Omental fat pad (tissue), 4 donors: ENCODE data around the gene ARHGEF18. TPM values are rescaled to one million over a fixed set of nuclear protein-coding genes. Genes with fewer than 3 reads are reported as not detected.
"Not testable (repeated sequence)": the region's sequence is repeated elsewhere in the genome, so short reads cannot be mapped to it uniquely, and the experiment has no call there.

Experiments used
- ATAC-seq: fragments of 150-250 bp; one replicate; pipeline ENCODE4 v1.9.1; 2016; ENCODE audit warnings: mild to moderate bottlenecking, moderate library complexity; ENCODE audit not compliant: low FRiP score
- DNase-seq: peaks from one replicate; pipeline ENCODE4 v3.0.0-alpha.2; 2019; ENCODE audit warnings: low spot score
- total RNA-seq, 4 donors: library from RNA; depleted of rRNA; stranded (reverse); fragments of >200 nt; gene quantifications; one replicate each; pipeline ENCODE4 v1.1.0, GENCODE V29; 2016
- TF ChIP-seq, protein P1 (sequence below), 3 donors: fragments of 450-650 bp; IDR thresholded peaks; one replicate each; pipeline ENCODE4 v1.5.1; 2016 to 2017; ENCODE audit warnings: antibody characterized with exemption in 3 of 3, mild to moderate bottlenecking in 3 of 3, moderate library complexity in 2 of 3

The ARHGEF18 gene
- total RNA-seq, result 10 to 100 TPM; 13.6 to 24.1 (median 19.4) TPM

DNA sequence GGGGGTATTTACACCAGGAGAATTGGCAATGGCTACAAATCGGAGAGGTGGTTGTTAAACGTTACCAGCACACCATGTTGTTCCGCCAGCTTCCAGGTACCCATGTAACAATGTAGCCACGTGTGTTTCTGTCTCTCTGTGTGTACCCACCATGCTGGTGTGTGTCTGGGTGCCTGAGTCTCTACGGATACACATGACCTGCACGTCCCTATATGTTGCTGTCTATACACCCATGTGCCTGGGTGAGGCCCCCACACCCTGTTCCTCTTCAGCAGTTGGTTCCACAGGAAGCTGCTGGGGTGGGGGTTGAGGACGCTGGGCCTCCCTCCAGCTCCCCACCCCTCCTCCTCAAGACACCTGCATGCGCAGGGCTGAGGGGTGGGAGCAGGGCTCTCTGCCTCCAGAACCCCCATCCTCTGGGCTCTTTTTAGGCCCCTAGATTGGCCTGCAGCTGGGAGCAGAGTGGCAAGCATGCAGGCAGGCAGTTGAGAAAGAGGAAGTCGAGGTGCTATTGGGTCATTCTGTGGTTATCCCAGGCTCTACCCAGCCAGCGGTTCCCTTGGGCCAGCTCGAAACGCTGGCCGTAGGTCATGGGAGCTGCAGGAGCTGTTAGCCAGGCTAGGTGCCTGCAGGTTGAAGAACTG lies at the start of gene ARHGEF18:
Gene ARHGEF18 (plus strand): TSS at position 351 of the 644 bp plus-strand sequence. CDS start 13,954 bp downstream, outside the sequence.
- ATAC-seq, result no peak
- TF ChIP-seq, protein P1, sequence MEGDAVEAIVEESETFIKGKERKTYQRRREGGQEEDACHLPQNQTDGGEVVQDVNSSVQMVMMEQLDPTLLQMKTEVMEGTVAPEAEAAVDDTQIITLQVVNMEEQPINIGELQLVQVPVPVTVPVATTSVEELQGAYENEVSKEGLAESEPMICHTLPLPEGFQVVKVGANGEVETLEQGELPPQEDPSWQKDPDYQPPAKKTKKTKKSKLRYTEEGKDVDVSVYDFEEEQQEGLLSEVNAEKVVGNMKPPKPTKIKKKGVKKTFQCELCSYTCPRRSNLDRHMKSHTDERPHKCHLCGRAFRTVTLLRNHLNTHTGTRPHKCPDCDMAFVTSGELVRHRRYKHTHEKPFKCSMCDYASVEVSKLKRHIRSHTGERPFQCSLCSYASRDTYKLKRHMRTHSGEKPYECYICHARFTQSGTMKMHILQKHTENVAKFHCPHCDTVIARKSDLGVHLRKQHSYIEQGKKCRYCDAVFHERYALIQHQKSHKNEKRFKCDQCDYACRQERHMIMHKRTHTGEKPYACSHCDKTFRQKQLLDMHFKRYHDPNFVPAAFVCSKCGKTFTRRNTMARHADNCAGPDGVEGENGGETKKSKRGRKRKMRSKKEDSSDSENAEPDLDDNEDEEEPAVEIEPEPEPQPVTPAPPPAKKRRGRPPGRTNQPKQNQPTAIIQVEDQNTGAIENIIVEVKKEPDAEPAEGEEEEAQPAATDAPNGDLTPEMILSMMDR (IDR thresholded peaks at IDR 0.05), result no peak
- DNase-seq, result no peak

DNA sequence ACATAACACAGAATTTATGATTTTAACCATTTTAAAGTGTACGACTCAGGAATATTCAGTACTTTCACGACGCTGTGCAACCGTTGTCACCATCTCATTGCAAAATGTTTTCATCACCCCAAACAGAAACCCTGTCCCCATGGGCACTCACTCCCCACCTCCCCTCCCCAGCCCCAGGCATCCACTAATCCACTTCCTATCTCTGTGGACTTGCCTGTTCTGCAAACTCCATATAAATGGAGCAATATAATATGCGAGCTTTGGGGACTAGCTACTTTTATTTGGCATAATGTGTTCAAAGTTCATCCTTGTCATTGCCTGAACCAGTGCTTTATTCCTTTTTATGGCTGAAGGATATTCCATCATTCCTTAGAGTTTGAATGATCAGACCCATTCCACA lies 47.2 kb upstream of the ARHGEF18 start:
- DNase-seq, result no peak
- TF ChIP-seq, protein P1 (IDR thresholded peaks at IDR 0.05), result no peak
- no peak for ATAC-seq

DNA sequence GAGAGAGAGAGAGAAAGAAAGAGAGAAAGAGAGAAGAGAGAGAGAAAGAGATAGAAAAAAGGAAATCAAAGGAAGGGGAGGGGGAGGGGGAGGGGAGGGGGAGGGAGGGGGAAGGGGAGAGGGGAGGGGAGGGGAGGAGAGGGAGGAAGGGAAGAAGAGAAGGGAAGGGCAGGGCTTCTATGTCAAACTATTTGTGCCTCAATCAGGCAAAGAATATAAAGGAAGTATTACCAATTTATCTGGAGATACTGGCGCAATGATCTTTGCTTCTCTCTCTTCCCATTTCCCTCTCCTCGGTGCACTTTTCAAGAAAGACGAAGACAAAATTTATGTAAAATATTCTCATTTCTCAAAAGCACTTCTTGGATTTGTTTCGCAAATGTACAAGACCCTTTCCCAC lies 45.3 kb upstream of the ARHGEF18 start:
- TF ChIP-seq, protein P1 (IDR thresholded peaks at IDR 0.05), result no peak
- ATAC-seq (no peak), DNase-seq (no peak)

DNA sequence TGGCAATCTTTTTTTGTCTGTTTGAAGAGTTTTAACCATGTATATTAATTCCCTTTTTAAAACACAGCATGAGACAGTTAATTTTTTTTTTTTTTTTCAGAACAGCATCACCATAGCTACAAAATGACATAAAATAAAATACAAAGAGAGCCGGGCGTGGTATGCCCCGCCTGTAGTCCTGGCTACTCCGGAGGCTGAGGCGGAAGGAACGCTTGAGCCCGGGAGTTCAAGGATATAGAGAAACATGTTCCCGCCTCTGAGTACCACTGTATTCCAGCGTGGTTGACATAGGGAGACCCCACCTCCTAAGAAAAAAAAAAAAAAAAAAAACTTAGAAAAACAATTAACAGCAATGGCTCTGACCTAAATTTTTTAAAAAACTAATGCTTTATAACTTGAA lies 44.5 kb upstream of the ARHGEF18 start:
- DNase-seq (no peak), ATAC-seq (no peak)

DNA sequence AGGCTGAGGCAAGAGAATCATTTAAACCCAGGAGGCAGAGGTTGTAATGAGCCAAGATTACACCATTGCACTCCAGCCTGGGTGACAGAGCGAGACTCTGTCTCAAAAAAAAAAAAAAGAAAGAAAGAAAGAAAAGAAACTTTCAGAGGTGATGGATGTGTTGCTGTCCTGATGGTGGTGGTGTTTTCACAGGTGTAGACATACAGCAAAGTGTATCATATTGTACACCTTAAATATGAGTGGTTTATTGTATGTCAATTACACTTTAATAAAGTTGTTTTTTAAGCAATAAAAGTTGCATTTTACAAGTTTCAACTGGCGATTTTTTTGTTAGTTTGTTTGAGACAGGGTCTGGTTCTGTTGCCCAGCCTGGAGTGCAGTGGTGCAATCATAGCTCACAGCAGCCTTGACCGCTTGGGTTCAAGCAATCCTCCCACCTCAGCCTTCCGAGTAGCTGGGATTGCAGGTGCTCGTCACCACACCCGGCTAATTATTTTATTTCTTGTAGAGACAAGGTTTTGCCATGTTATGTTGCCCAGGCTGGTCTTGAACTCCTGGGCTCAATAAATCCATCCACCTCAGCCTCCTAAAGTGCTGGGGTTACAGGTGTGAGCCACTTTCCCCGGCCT lies 41.0 kb upstream of the ARHGEF18 start:
- TF ChIP-seq, protein P1 (IDR thresholded peaks at IDR 0.05), result no peak
- ATAC-seq (no peak), DNase-seq (no peak)

More for the DNA sequence above, 44.5 kb upstream of the ARHGEF18 start:
- TF ChIP-seq, protein P1 (IDR thresholded peaks at IDR 0.05), result no peak

DNA sequence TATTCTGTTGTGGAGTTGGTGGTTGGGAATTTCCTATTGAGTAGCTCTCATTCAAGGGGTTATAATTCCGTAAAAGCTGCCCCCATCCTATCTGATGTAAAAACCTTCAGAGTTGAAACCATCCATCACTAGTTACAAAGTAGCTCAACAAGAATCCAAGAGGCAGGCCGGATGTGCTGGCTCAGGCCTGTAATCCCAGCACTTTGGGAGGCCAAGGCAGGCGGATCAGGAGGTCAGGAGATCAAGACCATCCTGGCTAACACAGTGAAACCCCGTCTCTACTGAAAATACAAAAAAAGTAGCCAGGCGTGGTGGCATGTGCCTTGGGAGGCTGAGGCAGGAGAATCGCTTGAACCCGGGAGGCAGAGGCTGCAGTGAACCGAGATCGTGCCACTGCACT lies 40.4 kb upstream of the ARHGEF18 start:
- not testable (repeated sequence) for ATAC-seq, DNase-seq

DNA sequence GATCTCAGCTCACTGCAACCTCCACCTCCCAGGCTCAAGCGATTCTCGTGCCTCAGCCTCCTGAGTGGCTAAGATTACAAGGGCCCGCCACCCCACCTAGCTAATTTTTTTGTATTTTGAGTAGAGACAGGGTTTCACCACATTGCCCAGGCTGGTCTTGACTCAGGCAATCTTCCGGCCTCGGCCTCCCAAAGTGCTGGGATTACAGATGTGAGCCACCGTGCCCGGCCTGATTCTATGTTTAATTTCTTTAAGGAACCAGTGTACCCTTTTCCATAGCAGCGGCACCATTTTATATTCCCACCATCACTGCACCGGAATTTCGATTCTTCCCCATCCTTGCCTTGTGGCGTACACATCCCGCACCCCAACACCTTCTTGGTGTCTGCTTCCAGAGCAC lies 36.8 kb upstream of the ARHGEF18 start:
- no peak for DNase-seq

More for the DNA sequence above, 36.8 kb upstream of the ARHGEF18 start:
- TF ChIP-seq, protein P1 (IDR thresholded peaks at IDR 0.05), result no peak
- no peak for ATAC-seq
